Transverse colon (tissue), 4 donors: Measurements from ENCODE around the gene MYH9. TPM values are rescaled to one million over a fixed set of nuclear protein-coding genes. Genes with fewer than 3 reads are reported as not detected.

ENCODE experiments used
- DNase-seq: peaks from one replicate; pipeline ENCODE4 v3.0.0-alpha.2; 2019
- H3K27ac ChIP-seq, 4 donors: fragments of 200-600 bp; sonication (generic); 2 replicates each; pipeline ENCODE4 v1.5.1; 2016 to 2018; ENCODE audit warnings: inconsistent platforms in 4 of 4
- H3K27me3 ChIP-seq: fragments of 200-600 bp; sonication (generic); 2 replicates; pipeline ENCODE4 v1.5.1; 2017; ENCODE audit warnings: inconsistent platforms
- H3K36me3 ChIP-seq, 4 donors: fragments of 200-600 bp; sonication (generic); 2 replicates each; pipeline ENCODE4 v1.5.1; 2017 to 2019; ENCODE audit warnings: inconsistent platforms in 4 of 4
- H3K4me1 ChIP-seq, 4 donors: fragments of 200-600 bp; sonication (generic); 2 replicates each; pipeline ENCODE4 v1.5.1; 2017 to 2020; ENCODE audit warnings: inconsistent platforms in 4 of 4
- H3K4me3 ChIP-seq, 4 donors: fragments of 200-600 bp; sonication (generic); 1 replicate in 1 of 4; 2 replicates in 3 of 4; pipeline versions ENCODE4 v1.5.1 to v1.6.1; 2017 to 2019; ENCODE audit warnings: inconsistent platforms in 4 of 4
- H3K9me3 ChIP-seq, 2 donors: fragments of 200-600 bp; sonication (generic); 2 replicates each; pipeline ENCODE4 v1.5.1; 2017 to 2019; ENCODE audit warnings: inconsistent platforms in 2 of 2
- EP300 ChIP-seq: sonication (generic); formaldehyde crosslinking; IDR thresholded peaks from one replicate; pipeline ENCODE4 v1.6.1; 2017; ENCODE audit warnings: antibody characterized with exemption, low read depth
- POLR2A ChIP-seq: fragments of 450-650 bp; IDR thresholded peaks from one replicate; pipeline ENCODE4 v1.6.1; 2016; ENCODE audit warnings: antibody characterized with exemption, mild to moderate bottlenecking, moderate library complexity
- POLR2AphosphoS5 ChIP-seq, 3 donors: sonication (generic); formaldehyde crosslinking; IDR thresholded peaks; one replicate each; pipeline ENCODE4 v1.6.1; 2016; ENCODE audit warnings: antibody characterized with exemption in 3 of 3
- WGBS, 2 donors: methylation state at CpG; one replicate each; pipeline ENCODE4 v1.1.5; 2018; ENCODE audit warnings: low coverage in 1 of 2; 5-methylcytosine and 5-hydroxymethylcytosine counted together
- in situ Hi-C, 4 donors: fragments of 200-750 bp; cut with MboI; loops; one replicate each; pipeline versions ENCODE4 v1.15.0 to v1.15.1; 2017; ENCODE audit warnings: low sequenced_read_pairs in 3 of 4, low pct_ligation_motif_present in 1 of 4, low pct_unique_long_range_greater_than_20kb in 1 of 4
- intact Hi-C: fragments of 100-400 bp; cut with DNase I; formaldehyde crosslinking; loops from one replicate; pipeline ENCODE4 v1.15.1; 2023; ENCODE audit warnings: low total_unique reads
- total RNA-seq, 4 donors: library from RNA; depleted of rRNA; stranded (reverse); fragments of >200 nt; gene quantifications; one replicate each; pipeline ENCODE4 v1.1.0, GENCODE V29; 2016
- TF ChIP-seq, protein P1 (sequence below), 5 experiments: fragments of 200-600 bp in 3 of 5; fragments of 450-650 bp in 2 of 5; sonication (generic) in 3 of 5; IDR thresholded peaks; 1 replicate in 2 of 5; 2 replicates in 3 of 5; pipeline ENCODE4 v1.5.1; 2016 to 2017; ENCODE audit warnings: antibody characterized with exemption in 5 of 5, inconsistent platforms in 3 of 5, mild to moderate bottlenecking in 2 of 5, moderate library complexity in 1 of 5

Gene MYH9
- total RNA-seq, 4 donors from 2014 or later: 385 to 511 (median 460) TPM

DNA sequence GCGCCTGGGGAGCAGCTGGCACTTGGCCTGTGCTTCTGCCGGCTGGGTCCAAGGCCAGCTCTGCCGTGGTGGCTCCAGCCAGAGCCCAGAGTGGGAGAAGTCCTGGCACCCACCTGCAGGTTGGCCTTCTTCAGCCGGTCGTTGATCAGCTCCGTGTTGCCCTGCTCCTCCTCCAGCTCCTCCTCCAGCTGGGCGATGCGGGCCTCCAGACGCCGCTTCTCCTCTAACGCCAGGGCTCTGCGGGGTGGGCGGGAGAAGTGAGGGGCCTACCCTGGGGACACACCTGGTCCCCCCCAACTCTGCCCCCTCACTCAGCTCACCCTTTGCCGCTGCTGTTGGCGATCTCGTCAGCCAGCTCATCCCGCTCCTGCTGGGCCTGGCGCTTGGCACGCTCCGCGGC, 102.2 kb downstream of the MYH9 start:
- no peaks in the 10 kb centered on the region for H3K27me3 ChIP-seq
- intact Hi-C loops: no loop called here
- peak overlapping the region; percentile 63 to 81 (median 74) for H3K27ac ChIP-seq
- H3K4me3 ChIP-seq: no peak overlapping the region
- in situ Hi-C loops: loop anchor here in 1 of 4 donors (10.0 kb wide), 2 partner anchors 59 to 91 kb away; no protein-coding TSS in a partner anchor
- no peak for DNase-seq
- peaks cover 0 to 10% (median 3%) of the 10 kb centered on the region in 4 donors for H3K4me1 ChIP-seq
- H3K36me3 ChIP-seq: peaks cover 0 to 88% (median 49%) of the 10 kb centered on the region in 4 donors
- 93% methylated on average over 20 of the region's 21 CpGs; no CpG with 5 or more reads in 1 of the 2 donors for WGBS, 2 donors
- H3K9me3 ChIP-seq: no peaks in the 10 kb centered on the region
- no peak for TF ChIP-seq EP300
- no peak for TF ChIP-seq POLR2A
- TF ChIP-seq, protein P1, sequence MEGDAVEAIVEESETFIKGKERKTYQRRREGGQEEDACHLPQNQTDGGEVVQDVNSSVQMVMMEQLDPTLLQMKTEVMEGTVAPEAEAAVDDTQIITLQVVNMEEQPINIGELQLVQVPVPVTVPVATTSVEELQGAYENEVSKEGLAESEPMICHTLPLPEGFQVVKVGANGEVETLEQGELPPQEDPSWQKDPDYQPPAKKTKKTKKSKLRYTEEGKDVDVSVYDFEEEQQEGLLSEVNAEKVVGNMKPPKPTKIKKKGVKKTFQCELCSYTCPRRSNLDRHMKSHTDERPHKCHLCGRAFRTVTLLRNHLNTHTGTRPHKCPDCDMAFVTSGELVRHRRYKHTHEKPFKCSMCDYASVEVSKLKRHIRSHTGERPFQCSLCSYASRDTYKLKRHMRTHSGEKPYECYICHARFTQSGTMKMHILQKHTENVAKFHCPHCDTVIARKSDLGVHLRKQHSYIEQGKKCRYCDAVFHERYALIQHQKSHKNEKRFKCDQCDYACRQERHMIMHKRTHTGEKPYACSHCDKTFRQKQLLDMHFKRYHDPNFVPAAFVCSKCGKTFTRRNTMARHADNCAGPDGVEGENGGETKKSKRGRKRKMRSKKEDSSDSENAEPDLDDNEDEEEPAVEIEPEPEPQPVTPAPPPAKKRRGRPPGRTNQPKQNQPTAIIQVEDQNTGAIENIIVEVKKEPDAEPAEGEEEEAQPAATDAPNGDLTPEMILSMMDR (IDR thresholded peaks at IDR 0.05): no peak
- no peak for TF ChIP-seq POLR2AphosphoS5 (IDR thresholded peaks at IDR 0.05)

GRCh38 chr22:36285017-36285416, 102.8 kb downstream of the MYH9 start:
- intact Hi-C loops (no loop called here), in situ Hi-C loops (loop anchor here in 1 of 4 donors (10.0 kb wide), 2 partner anchors 60 to 90 kb away; no protein-coding TSS in a partner anchor)
- DNase-seq: no peak
- Histone ChIP-seq H3K4me3 (no peak overlapping the region), H3K27me3 (no peaks in the 10 kb centered on the region), H3K4me1 (peaks cover 0 to 10% (median 3%) of the 10 kb centered on the region in 4 donors), H3K27ac (peak overlapping the region; percentile 63 to 81 (median 74)), H3K9me3 (no peaks in the 10 kb centered on the region), H3K36me3 (peaks cover 0 to 88% (median 49%) of the 10 kb centered on the region in 4 donors)
- WGBS, 2 donors: 67% methylated on average over 12 of the region's 12 CpGs; no CpG with 5 or more reads in 1 of the 2 donors
- TF ChIP-seq, protein P1 (IDR thresholded peaks at IDR 0.05): no peak
- TF ChIP-seq POLR2AphosphoS5 (IDR thresholded peaks at IDR 0.05): peak in 2 of 3 donors; percentile 7 to 15

DNA sequence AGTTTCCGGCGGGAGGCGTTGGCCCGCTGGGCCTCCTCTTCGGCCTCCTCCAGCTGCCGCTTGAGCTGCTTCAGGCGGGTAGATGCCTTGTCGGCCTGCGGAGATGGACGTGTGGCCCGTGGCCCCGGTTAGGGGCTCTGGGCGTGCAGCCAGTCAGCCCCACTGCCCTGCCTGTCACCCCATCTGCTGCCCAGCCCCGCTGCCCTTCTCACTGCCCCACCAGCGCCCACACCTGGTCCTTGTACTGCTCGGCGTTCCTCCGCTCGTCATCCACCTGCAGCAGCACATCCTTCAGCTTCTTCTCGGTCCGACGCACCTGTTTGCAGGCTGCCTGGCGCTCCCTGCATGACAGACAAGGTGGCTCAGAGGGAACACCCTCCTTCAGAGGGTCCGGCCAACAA, 103.6 kb downstream of the MYH9 start:
- H3K27ac ChIP-seq: peak overlapping the region in 1 of 4 donors; percentile 81
- TF ChIP-seq POLR2A: no peak
- TF ChIP-seq, protein P1 (IDR thresholded peaks at IDR 0.05): no peak
- no peak for TF ChIP-seq EP300
- peak in 1 of 3 donors; percentile 3 for TF ChIP-seq POLR2AphosphoS5 (IDR thresholded peaks at IDR 0.05)
- 96% methylated on average over 24 of the region's 24 CpGs; no CpG with 5 or more reads in 1 of the 2 donors for WGBS, 2 donors
- no peak for DNase-seq
- in situ Hi-C loops: loop anchor here in 1 of 4 donors (10.0 kb wide), 2 partner anchors 61 to 89 kb away; no protein-coding TSS in a partner anchor
- H3K9me3 ChIP-seq: no peaks in the 10 kb centered on the region
- peaks cover 0 to 10% (median 3%) of the 10 kb centered on the region in 4 donors for H3K4me1 ChIP-seq
- H3K27me3 ChIP-seq: no peaks in the 10 kb centered on the region
- H3K36me3 ChIP-seq: peaks cover 0 to 80% (median 45%) of the 10 kb centered on the region in 4 donors
- no peak overlapping the region for H3K4me3 ChIP-seq
- intact Hi-C loops: no loop called here

- no peak for DNase-seq
- 86% methylated on average over 24 of the region's 24 CpGs; no CpG with 5 or more reads in 1 of the 2 donors for WGBS, 2 donors
- no peak for TF ChIP-seq POLR2A
- no peak for TF ChIP-seq POLR2AphosphoS5 (IDR thresholded peaks at IDR 0.05)
- TF ChIP-seq EP300: no peak
- TF ChIP-seq, protein P1 (IDR thresholded peaks at IDR 0.05): no peak
- H3K4me3 ChIP-seq: no peak overlapping the region
- in situ Hi-C loops: loop anchor here in 1 of 4 donors (10.0 kb wide), 2 partner anchors 62 to 88 kb away; no protein-coding TSS in a partner anchor
- peaks cover 0 to 17% (median 7%) of the 10 kb centered on the region in 4 donors for H3K4me1 ChIP-seq
- H3K36me3 ChIP-seq: peaks cover 0 to 62% (median 33%) of the 10 kb centered on the region in 4 donors
- H3K27me3 ChIP-seq: no peaks in the 10 kb centered on the region
- H3K27ac ChIP-seq: peak overlapping the region in 1 of 4 donors; percentile 14
- H3K9me3 ChIP-seq: no peaks in the 10 kb centered on the region
- intact Hi-C loops: no loop called here
These were observed 105.4 kb downstream of the MYH9 start for GRCh38 chr22:36282328-36282831.
